ENCODE measurements around the gene LRRC4C.
"Not testable (repeated sequence)": the region's sequence is repeated elsewhere in the genome, so short reads cannot be mapped to it uniquely, and the experiment has no call there.

DNA sequence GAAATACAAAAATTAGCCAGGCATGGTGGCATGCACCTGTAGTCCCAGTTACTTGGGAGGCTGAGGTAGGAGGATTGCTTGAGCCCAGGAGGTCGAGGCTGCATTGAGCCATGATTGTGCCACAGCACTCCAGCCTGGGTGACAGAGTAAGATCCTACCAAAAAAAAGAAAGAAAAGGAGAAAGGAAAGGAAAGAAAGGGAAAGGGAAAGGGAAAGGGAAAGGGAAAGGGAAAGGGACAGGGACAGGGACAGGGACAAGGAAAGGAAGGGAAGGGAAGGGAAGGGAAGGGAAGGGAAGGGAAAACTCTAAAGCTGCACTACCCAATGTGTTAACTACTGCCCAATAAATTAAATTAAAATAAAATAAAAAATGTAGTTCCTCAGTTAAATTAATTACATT is 601.7 kb downstream of the LRRC4C start:
- TF ChIP-seq TAF1, POLR2A, SPI1, POLR2AphosphoS5 (IDR thresholded peaks at IDR 0.05; ENCODE audit: low read depth, low read length): not testable (repeated sequence)

All from GM12891 (cell line).